ENCODE measurements around the gene KIAA1755. TPM values are rescaled to one million over a fixed set of nuclear protein-coding genes. Genes with fewer than 3 reads are reported as not detected.

KIAA1755 gene
- total RNA-seq, 1 donor from 2014 or later, result 1.1 TPM

DNA sequence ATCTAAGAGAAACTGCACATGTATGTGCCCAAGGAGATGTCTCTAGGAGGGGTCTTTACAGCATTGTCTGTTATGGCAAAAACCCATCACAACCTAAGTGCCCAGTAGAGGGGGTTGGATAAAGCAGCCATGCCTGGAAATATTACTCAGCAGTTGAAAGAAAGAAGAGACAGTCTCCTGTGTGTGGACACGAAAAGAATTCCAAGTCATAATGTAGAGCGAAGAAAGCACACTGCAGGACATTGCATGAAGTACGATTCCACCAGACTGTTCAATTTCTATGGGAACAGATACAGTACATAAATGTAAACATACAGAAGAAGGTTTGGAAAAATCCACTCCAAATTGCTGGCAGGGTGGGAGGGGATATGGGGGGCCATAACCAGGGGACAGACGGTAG lies 88.1 kb downstream of the KIAA1755 start:
- Mint-ChIP-seq H3K4me1 (ENCODE audit: low read depth, unreplicated experiment) (peaks cover 42% of the 10 kb centered on the region), H3K36me3 (ENCODE audit: low read depth, unreplicated experiment) (no peaks in the 10 kb centered on the region), H3K27me3 (ENCODE audit: low read depth, unreplicated experiment) (no peaks in the 10 kb centered on the region), H3K9me3 (ENCODE audit: unreplicated experiment) (no peaks in the 10 kb centered on the region), H3K4me3 (ENCODE audit: unreplicated experiment) (no peak overlapping the region), H3K27ac (ENCODE audit: unreplicated experiment) (peak overlapping the region; percentile 92)
- no peak overlapping the region for H2AFZ ChIP-seq (ENCODE audit: low read depth, low read length)
- no peaks in the 10 kb centered on the region for H3K9me3 ChIP-seq (ENCODE audit: insufficient read depth, low read depth, low read length)
- H3K36me3 ChIP-seq (ENCODE audit: insufficient read depth, low read length), result no peaks in the 10 kb centered on the region
- FAIRE-seq (no peak), DNase-seq (ENCODE audit: low read depth) (no peak)
- peaks cover 50% of the 10 kb centered on the region for H3K4me1 ChIP-seq (ENCODE audit: insufficient read depth, low read length)
- peak overlapping the region; percentile 49 for H3K27ac ChIP-seq (ENCODE audit: low read depth, low read length)
- H3K4me2 ChIP-seq (ENCODE audit: low read length), result peak overlapping the region; percentile 60
- no peaks in the 10 kb centered on the region for H3K79me2 ChIP-seq (ENCODE audit: insufficient read depth, low read length)
- H4K20me1 ChIP-seq (ENCODE audit: insufficient read depth, low read length), result no peaks in the 10 kb centered on the region
- TF ChIP-seq, protein P1, sequence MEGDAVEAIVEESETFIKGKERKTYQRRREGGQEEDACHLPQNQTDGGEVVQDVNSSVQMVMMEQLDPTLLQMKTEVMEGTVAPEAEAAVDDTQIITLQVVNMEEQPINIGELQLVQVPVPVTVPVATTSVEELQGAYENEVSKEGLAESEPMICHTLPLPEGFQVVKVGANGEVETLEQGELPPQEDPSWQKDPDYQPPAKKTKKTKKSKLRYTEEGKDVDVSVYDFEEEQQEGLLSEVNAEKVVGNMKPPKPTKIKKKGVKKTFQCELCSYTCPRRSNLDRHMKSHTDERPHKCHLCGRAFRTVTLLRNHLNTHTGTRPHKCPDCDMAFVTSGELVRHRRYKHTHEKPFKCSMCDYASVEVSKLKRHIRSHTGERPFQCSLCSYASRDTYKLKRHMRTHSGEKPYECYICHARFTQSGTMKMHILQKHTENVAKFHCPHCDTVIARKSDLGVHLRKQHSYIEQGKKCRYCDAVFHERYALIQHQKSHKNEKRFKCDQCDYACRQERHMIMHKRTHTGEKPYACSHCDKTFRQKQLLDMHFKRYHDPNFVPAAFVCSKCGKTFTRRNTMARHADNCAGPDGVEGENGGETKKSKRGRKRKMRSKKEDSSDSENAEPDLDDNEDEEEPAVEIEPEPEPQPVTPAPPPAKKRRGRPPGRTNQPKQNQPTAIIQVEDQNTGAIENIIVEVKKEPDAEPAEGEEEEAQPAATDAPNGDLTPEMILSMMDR (IDR thresholded peaks at IDR 0.05; ENCODE audit: insufficient read depth, low read depth, low read length), result peak; percentile 35
- no peak for TF ChIP-seq EZH2 (IDR thresholded peaks at IDR 0.05; ENCODE audit: insufficient read depth, low read length)
- peak overlapping the region; percentile 12 for H3K9ac ChIP-seq (ENCODE audit: low read length)
- no peaks in the 10 kb centered on the region for H3K27me3 ChIP-seq (ENCODE audit: insufficient read depth, low read length)
- H3K4me3 ChIP-seq (ENCODE audit: insufficient read depth, low read depth, low read length), result no peak overlapping the region

DNA sequence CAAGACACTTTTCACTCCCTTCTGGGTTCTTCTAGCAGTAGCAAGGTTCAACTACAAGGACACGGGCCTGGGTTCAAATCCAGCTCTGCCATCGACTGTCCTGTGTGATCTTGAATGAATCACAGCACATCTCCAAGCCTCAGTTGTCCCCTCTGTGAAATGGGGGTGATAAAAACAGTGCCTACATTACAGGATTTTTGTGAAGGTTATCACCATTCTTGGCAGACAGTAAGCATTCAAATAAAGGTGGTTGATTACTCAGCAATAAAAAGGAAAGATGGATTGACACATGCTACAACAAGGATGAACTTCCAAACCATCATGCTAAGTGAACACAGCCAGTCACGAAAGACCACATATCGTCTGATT lies 88.9 kb downstream of the KIAA1755 start:
- no peak for FAIRE-seq
- Histone ChIP-seq H3K9ac (ENCODE audit: low read length) (peak overlapping the region; percentile 48), H3K4me3 (ENCODE audit: insufficient read depth, low read depth, low read length) (no peak overlapping the region), H3K9me3 (ENCODE audit: insufficient read depth, low read depth, low read length) (no peaks in the 10 kb centered on the region), H3K27me3 (ENCODE audit: insufficient read depth, low read length) (no peaks in the 10 kb centered on the region), H4K20me1 (ENCODE audit: insufficient read depth, low read length) (no peaks in the 10 kb centered on the region), H3K4me2 (ENCODE audit: low read length) (peak overlapping the region; percentile 27), H2AFZ (ENCODE audit: low read depth, low read length) (no peak overlapping the region), H3K36me3 (ENCODE audit: insufficient read depth, low read length) (no peaks in the 10 kb centered on the region), H3K79me2 (ENCODE audit: insufficient read depth, low read length) (no peaks in the 10 kb centered on the region), H3K4me1 (ENCODE audit: insufficient read depth, low read length) (peaks cover 56% of the 10 kb centered on the region), H3K27ac (ENCODE audit: low read depth, low read length) (peak overlapping the region; percentile 61)
- DNase-seq (ENCODE audit: low read depth), result no peak
- no peaks in the 10 kb centered on the region for H3K36me3 Mint-ChIP-seq (ENCODE audit: low read depth, unreplicated experiment)
- H3K9me3 Mint-ChIP-seq (ENCODE audit: unreplicated experiment), result no peaks in the 10 kb centered on the region
- no peaks in the 10 kb centered on the region for H3K27me3 Mint-ChIP-seq (ENCODE audit: low read depth, unreplicated experiment)
- H3K27ac Mint-ChIP-seq (ENCODE audit: unreplicated experiment), result no peak overlapping the region
- TF ChIP-seq, protein P1 (IDR thresholded peaks at IDR 0.05; ENCODE audit: insufficient read depth, low read depth, low read length), result no peak
- TF ChIP-seq EZH2 (IDR thresholded peaks at IDR 0.05; ENCODE audit: insufficient read depth, low read length), result no peak
- peaks cover 42% of the 10 kb centered on the region for H3K4me1 Mint-ChIP-seq (ENCODE audit: low read depth, unreplicated experiment)
- H3K4me3 Mint-ChIP-seq (ENCODE audit: unreplicated experiment), result no peak overlapping the region

DNA sequence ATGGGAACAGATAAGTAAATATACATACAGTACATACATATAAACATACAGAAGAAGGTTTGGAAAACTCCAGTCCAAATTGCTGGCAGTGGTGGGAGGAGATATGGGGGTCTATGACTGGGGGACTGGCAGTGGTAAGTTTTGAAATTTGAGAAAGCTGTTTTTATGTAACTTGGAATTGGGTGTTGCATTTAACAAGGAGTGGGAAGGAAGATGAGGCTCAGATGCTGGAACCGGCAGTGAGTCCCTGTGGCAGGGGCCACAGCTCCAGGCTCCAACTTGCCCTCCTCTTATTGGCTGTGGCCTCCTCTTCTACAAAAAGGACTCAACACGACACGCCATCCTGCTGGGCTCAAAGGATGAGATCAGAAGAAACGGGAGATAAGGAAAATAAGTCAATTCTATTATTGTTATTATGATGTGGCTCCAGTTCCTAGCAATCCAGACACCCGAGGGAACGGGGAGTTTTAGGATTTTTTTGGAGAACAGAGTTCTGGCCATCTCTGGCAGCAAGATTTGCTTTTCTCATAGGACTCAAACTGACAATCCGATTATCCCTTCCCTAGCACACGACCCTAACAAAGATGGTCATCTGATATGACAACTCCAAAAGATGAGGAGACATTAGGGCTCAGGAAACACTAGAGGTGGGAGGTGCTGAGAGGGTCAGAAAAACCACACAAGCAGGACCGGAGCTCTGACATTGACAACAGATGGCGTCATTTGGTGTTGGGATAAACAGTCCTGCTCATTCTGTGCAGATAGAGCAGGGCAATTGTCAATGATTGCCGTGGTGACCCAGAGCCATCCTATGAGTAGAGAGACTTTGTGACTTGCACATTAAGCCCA lies 89.5 kb downstream of the KIAA1755 start:
- Histone ChIP-seq H3K27me3 (ENCODE audit: insufficient read depth, low read length) (no peaks in the 10 kb centered on the region), H3K4me1 (ENCODE audit: insufficient read depth, low read length) (peaks cover 56% of the 10 kb centered on the region), H3K9ac (ENCODE audit: low read length) (peak overlapping the region; percentile 48), H3K36me3 (ENCODE audit: insufficient read depth, low read length) (no peaks in the 10 kb centered on the region), H3K4me3 (ENCODE audit: insufficient read depth, low read depth, low read length) (no peak overlapping the region), H3K4me2 (ENCODE audit: low read length) (peak overlapping the region; percentile 27), H3K9me3 (ENCODE audit: insufficient read depth, low read depth, low read length) (no peaks in the 10 kb centered on the region), H4K20me1 (ENCODE audit: insufficient read depth, low read length) (no peaks in the 10 kb centered on the region), H2AFZ (ENCODE audit: low read depth, low read length) (no peak overlapping the region), H3K79me2 (ENCODE audit: insufficient read depth, low read length) (no peaks in the 10 kb centered on the region), H3K27ac (ENCODE audit: low read depth, low read length) (peak overlapping the region; percentile 61)
- Mint-ChIP-seq H3K27me3 (ENCODE audit: low read depth, unreplicated experiment) (no peaks in the 10 kb centered on the region), H3K4me3 (ENCODE audit: unreplicated experiment) (no peak overlapping the region), H3K27ac (ENCODE audit: unreplicated experiment) (no peak overlapping the region), H3K36me3 (ENCODE audit: low read depth, unreplicated experiment) (no peaks in the 10 kb centered on the region), H3K9me3 (ENCODE audit: unreplicated experiment) (no peaks in the 10 kb centered on the region), H3K4me1 (ENCODE audit: low read depth, unreplicated experiment) (peaks cover 45% of the 10 kb centered on the region)
- FAIRE-seq (no peak), DNase-seq (ENCODE audit: low read depth) (no peak)
- no peak for TF ChIP-seq EZH2 (IDR thresholded peaks at IDR 0.05; ENCODE audit: insufficient read depth, low read length)
- TF ChIP-seq, protein P1 (IDR thresholded peaks at IDR 0.05; ENCODE audit: insufficient read depth, low read depth, low read length), result no peak

All from astrocyte (in vitro differentiated cells and primary cell).